Activated effector memory CD4-positive, alpha-beta T cell treated with Interleukin-2 at 50 U/mL for 16 hours (primary cell): ENCODE data around the gene LIG3.
"Not testable (repeated sequence)": the region's sequence is repeated elsewhere in the genome, so short reads cannot be mapped to it uniquely, and the experiment has no call there.

Source experiments
- DNase-seq: peaks from one replicate; pipeline ENCODE4 v3.0.0-alpha.2; 2020

Gene LIG3

DNA sequence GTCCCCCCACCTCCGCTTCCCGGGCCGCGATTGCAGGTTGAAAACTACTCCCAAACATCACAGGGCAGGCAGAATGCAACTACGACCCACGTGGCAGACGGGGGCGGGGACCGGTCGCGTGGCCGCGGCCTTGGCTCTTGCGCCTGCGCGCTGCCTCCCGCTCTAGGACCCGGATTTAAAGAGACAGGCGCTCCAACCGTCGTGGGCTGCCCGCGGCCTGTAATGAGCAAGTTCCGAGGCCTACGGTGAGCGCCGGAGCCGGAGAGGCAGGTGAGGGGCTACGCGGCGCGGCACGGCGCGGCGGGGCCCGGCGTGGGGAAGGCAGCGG, at the start of gene LIG3:
TSS of gene LIG3 (plus strand) at position 160 of the 328 bp plus-strand sequence. CDS start 2,494 bp downstream, outside the sequence.
- peak; percentile 91 for DNase-seq

DNA sequence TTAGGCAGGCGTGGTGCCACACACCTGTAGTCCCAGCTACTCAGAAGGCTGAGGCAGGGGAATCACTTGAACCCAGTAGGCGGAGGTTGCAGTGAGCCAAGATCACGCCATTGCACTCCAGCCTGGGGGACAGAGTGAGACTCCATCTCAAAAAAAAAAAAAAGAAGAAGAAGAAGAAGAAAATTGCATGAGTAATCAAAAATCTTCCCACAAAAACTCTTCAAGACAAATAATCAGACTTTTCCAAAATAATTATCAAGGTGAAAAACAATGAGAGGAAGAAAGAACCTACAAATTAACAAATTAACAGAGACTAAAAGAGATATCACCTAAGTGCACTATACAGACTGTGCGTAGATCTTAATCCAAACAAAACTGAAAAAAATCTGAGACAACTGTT, 29.5 kb upstream of the LIG3 start:
- DNase-seq: not testable (repeated sequence)

DNA sequence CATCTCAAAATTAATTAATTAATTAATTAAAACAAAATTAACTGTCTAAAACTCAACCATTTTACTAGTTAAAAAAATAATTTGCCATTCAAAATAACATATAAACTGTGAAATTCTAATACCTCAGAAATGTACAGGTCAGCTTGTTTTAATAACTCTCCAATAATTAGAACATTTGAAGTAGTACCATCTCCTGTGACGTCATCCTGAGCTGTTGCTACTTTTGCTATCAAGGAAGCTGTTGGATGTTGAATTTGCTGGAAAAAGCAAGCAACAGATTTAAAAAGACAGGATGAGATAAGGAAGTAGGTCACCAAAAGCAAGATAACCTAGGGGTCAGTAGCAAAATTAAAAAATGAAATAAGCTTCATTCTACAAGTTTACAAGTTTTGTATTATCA, 21.9 kb upstream of the LIG3 start:
- no peak for DNase-seq

DNA sequence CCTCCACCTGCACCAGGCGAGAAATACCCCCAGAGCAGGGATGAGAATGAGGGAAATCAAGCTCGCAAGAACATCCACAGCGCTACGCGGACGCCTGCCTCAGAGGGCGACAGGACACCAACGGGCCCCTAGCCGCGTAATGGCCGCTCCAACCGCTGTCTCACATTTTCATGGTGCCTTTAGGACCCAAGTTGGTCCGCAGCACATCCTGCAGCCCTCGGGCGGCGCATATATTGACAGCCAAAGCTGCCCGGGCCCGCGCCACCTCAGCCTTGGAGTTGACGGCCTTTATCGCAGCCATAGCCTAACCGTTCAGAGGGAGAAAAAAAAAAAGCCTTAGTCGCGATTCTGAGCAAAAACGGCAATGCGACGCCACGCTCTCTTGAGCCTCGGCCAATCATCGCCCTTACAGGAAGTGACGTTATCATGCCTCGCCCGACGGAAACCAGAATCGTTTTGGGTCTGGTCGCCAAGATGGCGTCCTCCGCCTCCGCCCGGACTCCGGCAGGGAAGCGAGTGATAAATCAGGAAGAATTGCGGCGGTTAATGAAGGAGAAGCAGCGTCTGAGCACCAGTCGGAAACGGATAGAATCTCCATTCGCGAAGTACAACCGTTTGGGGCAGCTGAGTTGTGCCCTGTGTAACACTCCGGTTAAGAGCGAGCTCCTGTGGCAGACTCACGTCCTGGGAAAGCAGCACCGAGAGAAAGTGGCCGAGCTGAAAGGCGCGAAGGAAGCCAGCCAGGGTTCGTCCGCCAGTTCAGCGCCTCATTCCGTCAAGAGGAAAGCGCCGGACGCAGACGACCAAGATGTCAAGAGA, 19.0 kb upstream of the LIG3 start, which contains the start of the genes CCT6B and ZNF830:
TSS of gene CCT6B (minus strand) at position 368 of the 819 bp plus-strand sequence. CDS start at position 301, 67 bp downstream.
TSS of gene ZNF830 (plus strand) at position 448 of the 819 bp plus-strand sequence. CDS start at position 475, 27 bp downstream.
- DNase-seq: peak; percentile 84

DNA sequence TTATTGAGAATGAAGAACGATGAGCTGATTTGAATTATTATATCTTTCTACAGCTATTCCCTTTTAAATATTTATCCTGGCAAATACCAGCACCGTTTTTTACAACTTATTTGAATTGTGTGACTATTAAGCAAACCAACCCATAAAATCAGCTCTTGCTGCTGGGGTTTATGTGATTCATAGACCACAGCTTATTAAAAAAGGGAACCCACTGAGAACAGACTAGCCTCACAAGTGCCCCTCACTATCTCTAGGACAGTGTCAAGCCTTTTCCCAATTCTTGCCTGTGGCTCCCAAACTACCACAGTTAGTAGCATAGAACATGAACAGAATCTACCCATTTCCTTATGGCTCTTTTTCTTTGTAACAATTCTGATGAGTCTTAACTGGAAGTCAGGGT, 6.1 kb upstream of the LIG3 start:
- no peak for DNase-seq

DNA sequence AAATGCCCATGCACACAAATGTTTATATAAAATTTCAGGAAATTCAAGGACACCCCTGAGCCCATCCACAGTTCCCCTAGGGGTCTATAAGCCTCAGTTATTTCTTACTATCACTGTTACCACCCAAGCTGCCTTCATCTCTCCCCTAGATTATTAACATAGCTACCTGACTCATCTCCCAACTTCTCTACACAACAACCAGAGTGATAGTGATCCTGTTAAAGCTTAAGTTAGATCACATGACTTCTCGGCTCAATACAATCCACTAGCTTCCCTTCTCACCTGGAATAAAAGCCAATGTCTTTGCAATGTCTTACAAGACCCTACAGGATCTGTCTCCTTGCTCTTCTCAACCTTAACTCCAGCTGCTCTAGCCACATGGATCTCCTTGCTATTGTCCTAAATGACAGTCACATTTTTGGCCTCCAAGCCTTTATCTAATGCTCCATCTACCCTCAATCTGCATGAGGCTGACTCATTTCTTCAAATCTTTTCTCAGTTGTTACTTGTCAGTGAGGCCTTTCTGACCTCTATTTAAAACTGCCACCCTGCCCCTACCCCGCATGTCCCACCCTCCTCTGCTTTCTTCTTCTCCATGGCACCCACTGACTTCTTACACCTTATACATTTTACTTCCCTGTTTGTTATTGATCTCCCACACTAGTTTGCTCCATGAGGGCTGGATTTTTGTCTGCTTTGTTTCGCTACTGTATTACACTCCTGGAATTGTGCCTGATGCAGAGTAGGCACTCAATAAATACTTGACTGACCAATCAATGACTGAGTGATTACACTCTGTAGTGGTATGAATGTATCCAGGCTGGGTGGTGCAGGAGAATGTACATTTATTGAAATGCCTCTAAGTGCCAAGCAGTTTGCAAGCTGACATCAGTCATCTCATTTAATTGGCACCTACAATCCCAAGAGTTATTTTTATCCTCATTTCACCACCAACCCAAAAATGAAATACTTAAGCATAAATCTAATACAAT, 5.2 kb upstream of the LIG3 start:
- DNase-seq: no peak

DNA sequence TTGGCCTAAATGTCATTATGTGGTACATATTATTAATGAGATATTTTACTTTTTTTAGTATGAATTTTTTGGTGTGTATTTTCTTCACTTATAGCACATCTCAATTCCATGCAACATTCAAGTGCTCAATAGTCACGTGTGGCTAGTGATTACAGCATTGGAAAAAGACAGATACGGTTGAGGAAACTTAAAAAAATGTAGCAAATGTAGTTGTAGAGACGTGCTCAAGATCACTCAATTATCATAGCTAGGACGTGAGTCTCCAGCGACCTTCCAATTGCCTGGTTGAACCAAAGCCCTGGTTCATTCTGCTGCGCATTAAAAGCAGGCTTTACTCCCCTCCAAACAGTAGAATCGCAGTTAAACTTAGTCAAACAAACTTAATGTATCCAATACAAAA, 1.2 kb upstream of the LIG3 start:
- no peak for DNase-seq

DNA sequence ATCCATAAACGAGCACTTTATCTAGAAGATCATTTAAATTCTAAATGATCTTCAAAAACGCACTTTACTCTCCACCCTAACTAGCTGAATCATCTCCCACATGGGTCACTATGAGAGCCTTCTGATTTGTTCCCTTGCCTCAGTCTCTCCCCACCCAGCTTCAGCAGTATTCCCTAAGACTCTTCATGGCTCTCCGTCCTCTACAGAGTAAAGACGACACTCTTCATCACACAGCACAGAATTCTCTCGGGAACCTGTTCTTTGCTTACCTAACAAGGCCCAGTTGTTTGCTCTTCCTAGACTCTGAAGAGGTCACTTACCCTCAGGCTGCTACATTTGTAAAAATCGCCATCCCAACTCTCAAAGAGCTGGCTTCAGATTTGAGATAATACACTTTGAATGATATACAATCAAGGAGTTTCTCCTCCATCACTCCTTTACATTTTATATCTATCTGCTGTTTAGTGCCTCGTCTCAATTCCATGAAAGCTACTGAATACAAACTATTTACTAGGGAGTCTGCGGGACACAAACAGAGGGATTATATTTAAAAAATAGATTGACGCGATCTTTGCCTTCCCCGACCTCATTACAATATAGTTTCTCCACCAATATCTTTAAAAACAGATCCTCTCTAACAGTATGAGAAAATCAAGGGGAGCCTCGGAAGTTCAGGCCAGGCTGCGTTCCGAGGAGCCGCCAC, 511 bp upstream of the LIG3 start:
- no peak for DNase-seq

DNA sequence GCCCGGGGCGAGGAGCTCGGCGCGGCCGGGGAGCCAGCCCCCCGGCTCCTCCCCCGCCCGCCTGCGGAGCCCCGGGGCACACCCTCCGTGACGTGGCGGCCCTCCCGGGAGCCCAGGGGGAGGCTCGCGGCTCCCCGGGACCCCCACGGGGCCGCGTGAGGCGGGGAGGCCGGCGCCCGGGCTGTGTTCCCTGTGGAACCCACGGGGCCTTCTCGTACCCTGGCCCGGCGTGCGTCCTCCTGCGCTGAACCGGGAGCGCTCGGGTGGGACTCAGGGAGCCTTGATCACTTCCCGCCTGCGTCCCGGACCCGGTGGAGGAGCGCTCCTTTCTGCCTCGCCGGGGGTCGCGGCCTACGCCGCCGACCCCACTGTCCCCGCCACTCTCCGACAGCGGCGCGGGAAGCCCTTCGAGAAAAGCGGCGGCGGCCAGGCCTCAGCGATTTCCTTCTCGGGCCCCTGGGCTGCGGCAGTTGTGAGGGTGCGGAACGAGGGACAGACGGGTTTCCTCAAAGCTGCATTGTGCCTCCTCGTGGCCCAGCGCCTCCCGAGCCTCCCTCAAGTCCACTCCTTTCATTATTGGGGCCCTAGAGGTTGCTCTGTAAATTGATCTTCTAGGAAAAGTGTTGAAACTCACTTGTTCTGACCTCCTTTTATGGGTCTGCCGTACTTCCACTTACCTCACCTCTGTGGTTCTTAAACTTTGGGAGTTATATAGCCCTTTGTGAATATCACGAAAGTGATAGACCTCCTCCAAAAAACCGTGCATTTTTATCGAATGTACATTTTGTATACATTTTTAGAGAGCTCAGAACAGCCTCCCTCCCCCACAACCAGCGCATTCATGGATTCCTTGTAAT, 597 bp downstream of the LIG3 start:
- peak; percentile 54 for DNase-seq

DNA sequence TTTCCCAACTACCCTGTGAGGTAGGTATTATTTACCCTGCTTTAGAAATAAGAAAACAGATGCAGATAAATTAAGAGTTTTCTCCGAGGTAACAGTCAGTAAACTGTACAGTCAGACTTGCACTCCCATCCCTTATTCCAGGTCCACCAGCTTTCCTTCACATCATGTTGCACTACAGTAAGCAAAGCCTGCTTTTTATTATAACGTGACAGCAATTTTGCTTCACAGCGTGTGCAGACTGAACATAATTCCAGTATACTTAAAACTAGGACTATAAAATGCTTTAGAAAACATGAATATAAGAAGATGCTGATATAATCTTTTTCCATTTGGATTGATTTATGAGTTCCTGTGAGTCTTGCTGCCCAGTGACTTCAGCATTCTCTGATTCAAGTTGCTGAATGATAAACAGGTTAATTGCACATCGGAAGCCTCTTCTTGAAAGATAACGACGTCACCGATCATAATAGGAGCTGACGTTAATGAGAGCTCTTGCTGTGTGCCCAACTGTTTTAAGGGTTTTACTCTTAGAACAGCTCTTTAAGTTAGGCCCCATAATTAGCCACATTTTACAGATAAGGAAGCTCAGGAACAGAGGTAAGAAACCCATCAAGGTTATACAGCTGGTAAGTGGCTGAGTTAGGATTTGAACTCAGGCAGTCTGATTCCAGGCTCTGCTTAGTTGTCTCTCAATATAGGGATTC, 1.4 kb downstream of the LIG3 start:
- no peak for DNase-seq

DNA sequence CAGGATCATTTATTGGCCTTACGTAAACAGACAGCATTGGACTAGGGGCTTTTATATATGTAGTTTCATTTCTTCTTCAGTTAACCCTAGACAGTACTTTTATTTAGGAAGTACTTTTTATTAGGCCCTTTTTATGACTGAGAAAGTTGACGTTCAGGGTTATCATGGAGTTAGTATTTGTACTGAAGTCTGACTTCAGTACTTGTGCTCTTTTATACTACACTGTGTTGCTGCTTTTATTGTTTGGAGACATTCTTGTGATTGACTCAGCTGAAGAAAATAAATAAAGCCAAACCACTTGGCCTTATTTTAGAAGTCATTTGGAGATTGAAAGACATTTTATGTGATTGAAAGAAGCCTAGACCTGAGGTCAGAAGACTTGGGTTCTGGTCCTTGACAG, 6.9 kb downstream of the LIG3 start:
- DNase-seq: no peak

DNA sequence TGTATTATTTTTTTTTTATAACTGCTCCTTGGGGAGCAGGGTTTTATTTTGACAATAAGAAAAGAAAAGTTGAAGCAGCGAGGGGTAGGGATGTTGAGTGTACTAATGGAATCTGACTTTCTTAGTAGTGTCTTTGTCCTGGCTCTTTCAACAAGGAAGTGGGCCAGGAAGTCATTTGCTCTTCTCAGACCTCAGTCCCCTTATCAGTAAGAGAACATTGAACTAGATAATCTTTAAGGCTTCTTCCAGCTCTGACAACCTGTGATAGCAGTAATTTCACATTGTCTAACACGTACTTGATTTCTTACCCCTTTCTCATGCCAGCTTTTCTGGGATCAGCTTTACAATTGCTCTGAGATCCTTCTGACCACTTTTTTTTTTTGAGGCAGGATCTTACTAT, 8.3 kb downstream of the LIG3 start:
- DNase-seq: no peak

DNA sequence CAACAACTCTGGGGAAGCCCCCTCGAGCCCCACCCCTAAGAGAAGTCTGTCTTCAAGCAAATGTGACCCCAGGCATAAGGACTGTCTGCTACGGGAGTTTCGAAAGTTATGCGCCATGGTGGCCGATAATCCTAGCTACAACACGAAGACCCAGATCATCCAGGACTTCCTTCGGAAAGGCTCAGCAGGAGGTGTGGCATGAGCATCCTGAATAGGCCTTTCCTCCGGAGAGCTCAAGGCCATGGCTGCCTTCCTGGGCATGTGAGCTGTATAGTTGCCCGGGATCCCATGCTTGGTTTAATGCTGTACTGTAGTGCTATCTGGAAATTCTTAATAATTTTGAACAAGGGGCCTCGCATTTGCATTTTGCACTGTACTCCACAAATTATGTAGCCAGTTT, 9.2 kb downstream of the LIG3 start:
- DNase-seq: no peak

DNA sequence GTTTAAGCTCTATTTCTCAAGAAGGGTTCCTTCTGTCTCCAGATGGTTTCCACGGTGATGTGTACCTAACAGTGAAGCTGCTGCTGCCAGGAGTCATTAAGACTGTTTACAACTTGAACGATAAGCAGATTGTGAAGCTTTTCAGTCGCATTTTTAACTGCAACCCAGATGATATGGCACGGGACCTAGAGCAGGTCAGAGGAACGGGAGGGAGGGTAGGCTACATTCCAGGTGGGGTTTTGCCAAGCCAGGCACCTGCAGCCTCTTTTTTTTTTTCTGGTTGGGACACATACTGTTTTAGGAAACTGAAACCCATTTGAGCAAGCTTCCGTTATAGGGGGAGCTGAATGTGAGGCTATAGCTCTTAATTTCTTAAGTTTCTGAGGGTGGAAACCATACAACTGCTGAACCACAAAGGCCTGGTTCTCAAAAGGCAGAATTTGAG, 10.6 kb downstream of the LIG3 start:
- DNase-seq: no peak

DNA sequence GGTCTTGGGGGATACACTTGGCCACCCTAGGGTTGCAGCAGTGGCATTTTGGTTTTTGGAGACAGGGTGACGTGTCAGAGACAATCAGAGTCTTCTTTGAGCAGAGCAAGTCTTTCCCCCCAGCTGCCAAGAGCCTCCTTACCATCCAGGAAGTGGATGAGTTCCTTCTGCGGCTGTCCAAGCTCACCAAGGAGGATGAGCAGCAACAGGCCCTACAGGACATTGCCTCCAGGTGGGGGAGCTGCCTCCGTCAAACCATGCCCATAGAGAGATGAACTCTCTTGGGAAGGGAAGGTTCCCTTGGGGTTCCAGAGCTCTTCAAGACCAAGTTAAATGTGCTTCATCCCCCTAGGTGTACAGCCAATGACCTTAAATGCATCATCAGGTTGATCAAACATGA, 11.3 kb downstream of the LIG3 start:
- no peak for DNase-seq

DNA sequence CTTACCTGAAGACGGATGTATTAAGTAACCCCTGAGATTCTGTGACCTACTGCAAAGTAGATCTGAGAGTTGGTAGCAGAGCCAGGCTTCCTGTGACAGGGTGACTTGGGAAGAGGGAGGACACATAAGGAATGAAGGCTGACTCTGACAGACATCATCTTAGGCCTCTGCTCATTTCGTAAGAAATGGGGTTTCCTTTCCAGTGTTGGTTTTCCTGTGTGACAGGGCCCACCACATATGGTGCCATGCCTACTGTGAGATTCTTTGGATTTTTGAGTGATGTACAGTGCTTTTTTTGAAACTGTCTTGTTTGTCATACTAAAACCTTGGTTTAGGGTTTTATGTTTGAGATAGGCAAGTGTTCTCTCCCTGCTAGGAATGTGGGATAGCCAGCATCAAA, 12.7 kb downstream of the LIG3 start:
- no peak for DNase-seq

DNA sequence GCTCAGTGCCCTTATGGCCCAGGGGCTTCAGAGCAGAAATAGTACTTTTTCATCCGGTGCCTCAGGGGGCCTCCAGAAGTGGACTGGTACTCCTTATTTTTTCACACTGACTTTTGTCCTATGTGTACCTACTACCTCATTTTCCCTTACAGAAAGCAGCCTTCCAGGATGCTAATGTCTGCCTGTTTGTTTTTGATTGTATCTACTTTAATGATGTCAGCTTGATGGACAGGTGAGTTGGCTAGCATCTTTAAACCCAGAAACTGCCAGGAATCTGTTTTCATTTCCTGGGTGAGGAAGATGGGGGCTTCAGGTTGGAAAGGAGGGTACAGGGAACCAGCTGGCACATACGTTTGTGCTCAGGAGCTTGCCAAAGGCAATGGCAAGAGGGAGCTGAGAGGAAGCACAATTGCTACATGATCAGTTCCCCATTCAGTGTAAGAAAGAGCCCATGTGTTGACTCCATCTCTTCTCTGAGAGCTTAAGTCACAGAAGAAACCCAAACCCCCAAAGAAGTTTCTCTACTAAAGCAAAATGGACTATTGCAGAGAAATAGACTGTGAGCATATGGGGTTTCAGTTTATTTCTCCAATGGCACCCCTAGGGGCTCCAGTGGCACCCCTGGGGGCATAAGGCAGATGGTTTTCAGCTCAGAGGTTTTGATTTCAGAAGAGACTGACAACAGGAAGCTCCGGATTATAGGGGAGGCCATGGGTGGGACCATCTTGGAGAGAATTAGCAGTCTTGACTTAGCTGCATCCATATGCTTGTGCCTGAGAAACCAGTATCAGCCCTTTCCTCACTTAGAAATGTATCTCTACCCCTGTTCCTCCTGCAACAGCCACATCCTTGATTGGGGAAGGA, 16.3 kb downstream of the LIG3 start:
- DNase-seq: no peak

DNA sequence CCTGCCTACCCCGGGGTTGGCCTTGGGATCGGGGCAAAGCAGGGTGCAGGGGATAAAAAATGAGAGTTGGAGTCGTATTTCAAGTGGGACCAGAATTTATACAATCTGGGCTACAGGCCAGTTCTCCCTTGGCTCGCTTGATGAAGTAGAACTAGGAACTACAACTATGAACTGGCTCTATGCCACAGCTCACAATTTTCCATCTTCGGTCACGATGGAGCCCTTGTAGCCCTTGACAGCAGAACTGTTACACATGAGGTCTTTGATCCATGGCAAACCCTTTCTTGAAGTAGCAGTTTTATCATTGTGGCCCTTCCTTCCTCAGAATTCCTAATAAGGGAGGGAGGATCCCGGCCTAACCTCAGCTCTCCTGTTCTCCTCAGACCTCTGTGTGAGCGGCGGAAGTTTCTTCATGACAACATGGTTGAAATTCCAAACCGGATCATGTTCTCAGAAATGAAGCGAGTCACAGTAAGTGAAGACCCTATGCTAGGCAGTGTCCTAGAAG, 17.1 kb downstream of the LIG3 start:
- no peak for DNase-seq

DNA sequence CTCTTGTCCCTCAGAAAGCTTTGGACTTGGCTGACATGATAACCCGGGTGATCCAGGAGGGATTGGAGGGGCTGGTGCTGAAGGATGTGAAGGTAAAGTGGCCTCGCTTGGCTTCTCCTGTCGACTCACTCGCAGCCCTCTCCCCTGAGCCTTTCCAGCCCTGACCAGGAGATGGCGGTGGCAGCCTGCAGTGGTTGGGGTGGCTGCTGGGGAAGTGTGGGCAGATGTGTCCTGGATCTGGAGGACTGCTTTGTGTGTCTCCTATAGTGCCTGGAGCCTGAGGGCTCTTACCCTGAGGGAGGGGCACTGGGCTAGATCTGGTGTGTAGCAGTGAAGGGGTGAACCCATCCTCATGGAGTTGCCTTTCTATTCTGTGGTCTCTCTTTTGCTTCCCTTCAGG, 17.9 kb downstream of the LIG3 start:
- DNase-seq: peak; percentile 69

DNA sequence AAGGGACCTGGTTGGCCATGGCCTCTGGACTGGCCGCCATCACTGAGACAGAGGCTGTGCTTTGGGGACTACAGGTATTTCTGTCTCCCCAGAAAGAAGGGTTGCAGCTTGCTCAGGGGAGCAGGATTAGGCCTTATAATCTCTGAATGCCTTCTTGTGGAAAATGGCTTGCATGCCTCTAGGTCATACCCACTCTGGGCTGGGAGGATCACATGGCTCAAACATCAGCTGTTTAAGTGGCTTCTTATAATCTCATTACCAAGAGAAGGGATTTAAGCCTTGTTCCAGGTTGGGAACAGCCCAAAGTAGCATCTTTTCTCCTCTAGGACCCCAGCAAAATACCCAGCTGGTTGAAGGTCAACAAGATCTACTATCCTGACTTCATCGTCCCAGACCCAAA, 19.1 kb downstream of the LIG3 start:
- DNase-seq: no peak
